ENCODE measurements around the gene CSF3R. TPM values are rescaled to one million over a fixed set of nuclear protein-coding genes. Genes with fewer than 3 reads are reported as not detected.

CSF3R gene
- total and polyA plus RNA-seq, 2 experiments from 2014 or later = 19.7 to 22.3 TPM

- Histone ChIP-seq H3K79me2 (no peaks in the 10 kb centered on the region), H3K27ac (no peak overlapping the region), H3K36me3 (replicated peaks; ENCODE audit: insufficient read depth, low read depth) (no peaks in the 10 kb centered on the region), H4K20me1 (ENCODE audit: insufficient read depth, poor library complexity, severe bottlenecking) (no peaks in the 10 kb centered on the region), H3K27me3 (no peaks in the 10 kb centered on the region), H3K9me3 (ENCODE audit: low read depth) (no peaks in the 10 kb centered on the region), H3K4me3 (no peak overlapping the region), H2AFZ (no peak overlapping the region), H3K4me2 (no peak overlapping the region), H3K4me1 (ENCODE audit: insufficient read depth) (no peaks in the 10 kb centered on the region), H3K9me2 (replicated peaks; ENCODE audit: insufficient read depth) (no peaks in the 10 kb centered on the region)
- DNase-seq (ENCODE audit: low spot score) = no peak
- TF ChIP-seq EZH2phosphoT487 (IDR thresholded peaks at IDR 0.05; ENCODE audit: low read depth, severe bottlenecking, unreplicated experiment) (no peak), CTCF (IDR thresholded peaks at IDR 0.05; ENCODE audit: poor library complexity) (no peak), EZH2 (IDR thresholded peaks at IDR 0.05; ENCODE audit: borderline replicate concordance) (no peak)
- 70% methylated on average over 9 of the region's 9 CpGs for WGBS (ENCODE audit: low lambda C conversion rate, missing lambda C conversion rate)
Observed at GRCh38 chr1:36475341-36475740, 7.4 kb downstream of the CSF3R start.

- H3K9me3 ChIP-seq (ENCODE audit: low read depth) = no peaks in the 10 kb centered on the region
- no peak overlapping the region for H2AFZ ChIP-seq
- H3K27ac ChIP-seq = no peak overlapping the region
- H3K36me3 ChIP-seq (replicated peaks; ENCODE audit: insufficient read depth, low read depth) = no peaks in the 10 kb centered on the region
- H3K4me1 ChIP-seq (ENCODE audit: insufficient read depth) = no peaks in the 10 kb centered on the region
- no peaks in the 10 kb centered on the region for H3K9me2 ChIP-seq (replicated peaks; ENCODE audit: insufficient read depth)
- no peaks in the 10 kb centered on the region for H3K27me3 ChIP-seq
- no peaks in the 10 kb centered on the region for H4K20me1 ChIP-seq (ENCODE audit: insufficient read depth, poor library complexity, severe bottlenecking)
- no peak overlapping the region for H3K4me3 ChIP-seq
- no peak for DNase-seq (ENCODE audit: low spot score)
- 90% methylated on average over 6 of the region's 6 CpGs for WGBS (ENCODE audit: low lambda C conversion rate, missing lambda C conversion rate)
- no peak overlapping the region for H3K4me2 ChIP-seq
- no peak for TF ChIP-seq CTCF (IDR thresholded peaks at IDR 0.05; ENCODE audit: poor library complexity)
- no peak for TF ChIP-seq EZH2 (IDR thresholded peaks at IDR 0.05; ENCODE audit: borderline replicate concordance)
- TF ChIP-seq EZH2phosphoT487 (IDR thresholded peaks at IDR 0.05; ENCODE audit: low read depth, severe bottlenecking, unreplicated experiment) = no peak
- H3K79me2 ChIP-seq = no peaks in the 10 kb centered on the region
Observed at GRCh38 chr1:36472656-36473055, 10.1 kb downstream of the CSF3R start.

- Histone ChIP-seq H3K79me2 (no peaks in the 10 kb centered on the region), H3K9me2 (replicated peaks; ENCODE audit: insufficient read depth) (no peaks in the 10 kb centered on the region), H3K4me2 (no peak overlapping the region), H3K4me1 (ENCODE audit: insufficient read depth) (no peaks in the 10 kb centered on the region), H3K27me3 (no peaks in the 10 kb centered on the region), H4K20me1 (ENCODE audit: insufficient read depth, poor library complexity, severe bottlenecking) (no peaks in the 10 kb centered on the region), H2AFZ (no peak overlapping the region), H3K4me3 (no peak overlapping the region), H3K9me3 (ENCODE audit: low read depth) (no peaks in the 10 kb centered on the region), H3K27ac (no peak overlapping the region), H3K36me3 (replicated peaks; ENCODE audit: insufficient read depth, low read depth) (no peaks in the 10 kb centered on the region)
- TF ChIP-seq EZH2phosphoT487 (IDR thresholded peaks at IDR 0.05; ENCODE audit: low read depth, severe bottlenecking, unreplicated experiment) (no peak), CTCF (IDR thresholded peaks at IDR 0.05; ENCODE audit: poor library complexity) (no peak), EZH2 (IDR thresholded peaks at IDR 0.05; ENCODE audit: borderline replicate concordance) (no peak)
- WGBS (ENCODE audit: low lambda C conversion rate, missing lambda C conversion rate) = 84% methylated on average over 22 of the region's 22 CpGs
- no peak for DNase-seq (ENCODE audit: low spot score)
Observed at GRCh38 chr1:36471830-36472641, 10.7 kb downstream of the CSF3R start.

All from hepatocyte (in vitro differentiated cells).